ENCODE results near the gene ARHGEF28. TPM values are rescaled to one million over a fixed set of nuclear protein-coding genes. Genes with fewer than 3 reads are reported as not detected.

The ARHGEF28 gene
- total RNA-seq, 3 donors from 2014 or later (not counting 1 experiment from before 2014, with no cell fraction given): 2.3 to 7.1 (median 5.8) TPM

DNA sequence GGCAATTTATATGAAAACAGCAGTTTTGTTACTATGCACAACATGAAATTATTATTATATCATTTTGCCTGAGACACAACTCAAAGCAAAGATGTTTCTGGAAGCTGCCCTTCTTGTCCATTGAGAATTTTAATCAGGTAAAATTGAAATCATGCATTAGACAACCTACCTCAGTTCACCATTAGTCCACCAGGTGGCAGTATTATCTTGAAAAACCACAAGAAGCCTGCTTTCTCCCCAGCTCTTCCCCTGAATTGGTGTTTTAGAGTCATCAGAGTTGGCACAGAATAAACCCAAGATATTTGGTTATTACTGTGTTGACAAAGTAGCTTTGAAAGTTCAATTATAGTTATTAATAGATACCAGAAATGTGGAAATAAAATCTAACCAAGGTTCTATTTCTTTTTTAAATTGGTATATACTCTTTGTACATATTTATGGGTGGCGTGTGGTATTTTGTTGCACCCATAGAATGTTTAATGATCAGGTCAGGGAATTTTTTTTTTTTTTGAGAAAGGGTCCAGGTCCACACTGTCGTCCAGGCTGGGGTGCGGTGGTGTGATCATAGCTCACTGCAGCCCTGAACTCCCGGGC, 34.8 kb upstream of the ARHGEF28 start:
- intact Hi-C loops (cut with micrococcal nuclease): loop anchor here (1.0 kb wide), 1 partner anchor 201 kb away; no protein-coding TSS in a partner anchor
- Mint-ChIP-seq H3K36me3 (no peaks in the 10 kb centered on the region), H3K4me3 (no peak overlapping the region), H3K9me3 (no peaks in the 10 kb centered on the region), H3K27me3 (ENCODE audit: low read depth in 2 of 2) (no peaks in the 10 kb centered on the region), H3K4me1 (no peaks in the 10 kb centered on the region), H3K27ac (no peak overlapping the region)
- no peak overlapping the region for H3K27ac ChIP-seq (ENCODE audit: low read length)
- H3K27me3 ChIP-seq (ENCODE audit: control insufficient read depth, insufficient read depth, low read length): no peaks in the 10 kb centered on the region
- DNase-seq (peak in 1 of 2 donors; percentile 85), ATAC-seq (peak; percentile 73 to 91 (median 89))
- H3K4me3 ChIP-seq (ENCODE audit: low read length): no peak overlapping the region
- no peaks in the 10 kb centered on the region for H3K9me3 ChIP-seq (ENCODE audit: control insufficient read depth, insufficient read depth, low read length)
- H3K36me3 ChIP-seq (ENCODE audit: control insufficient read depth, insufficient read depth, low read length): no peaks in the 10 kb centered on the region
- TF ChIP-seq, protein P1, sequence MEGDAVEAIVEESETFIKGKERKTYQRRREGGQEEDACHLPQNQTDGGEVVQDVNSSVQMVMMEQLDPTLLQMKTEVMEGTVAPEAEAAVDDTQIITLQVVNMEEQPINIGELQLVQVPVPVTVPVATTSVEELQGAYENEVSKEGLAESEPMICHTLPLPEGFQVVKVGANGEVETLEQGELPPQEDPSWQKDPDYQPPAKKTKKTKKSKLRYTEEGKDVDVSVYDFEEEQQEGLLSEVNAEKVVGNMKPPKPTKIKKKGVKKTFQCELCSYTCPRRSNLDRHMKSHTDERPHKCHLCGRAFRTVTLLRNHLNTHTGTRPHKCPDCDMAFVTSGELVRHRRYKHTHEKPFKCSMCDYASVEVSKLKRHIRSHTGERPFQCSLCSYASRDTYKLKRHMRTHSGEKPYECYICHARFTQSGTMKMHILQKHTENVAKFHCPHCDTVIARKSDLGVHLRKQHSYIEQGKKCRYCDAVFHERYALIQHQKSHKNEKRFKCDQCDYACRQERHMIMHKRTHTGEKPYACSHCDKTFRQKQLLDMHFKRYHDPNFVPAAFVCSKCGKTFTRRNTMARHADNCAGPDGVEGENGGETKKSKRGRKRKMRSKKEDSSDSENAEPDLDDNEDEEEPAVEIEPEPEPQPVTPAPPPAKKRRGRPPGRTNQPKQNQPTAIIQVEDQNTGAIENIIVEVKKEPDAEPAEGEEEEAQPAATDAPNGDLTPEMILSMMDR (IDR thresholded peaks at IDR 0.05): peak; percentile 86
- no peaks in the 10 kb centered on the region for H3K4me1 ChIP-seq (ENCODE audit: control insufficient read depth, insufficient read depth, low read length)
- 100% methylated on average over 1 of the region's 4 CpGs for WGBS (ENCODE audit: insufficient coverage)

DNA sequence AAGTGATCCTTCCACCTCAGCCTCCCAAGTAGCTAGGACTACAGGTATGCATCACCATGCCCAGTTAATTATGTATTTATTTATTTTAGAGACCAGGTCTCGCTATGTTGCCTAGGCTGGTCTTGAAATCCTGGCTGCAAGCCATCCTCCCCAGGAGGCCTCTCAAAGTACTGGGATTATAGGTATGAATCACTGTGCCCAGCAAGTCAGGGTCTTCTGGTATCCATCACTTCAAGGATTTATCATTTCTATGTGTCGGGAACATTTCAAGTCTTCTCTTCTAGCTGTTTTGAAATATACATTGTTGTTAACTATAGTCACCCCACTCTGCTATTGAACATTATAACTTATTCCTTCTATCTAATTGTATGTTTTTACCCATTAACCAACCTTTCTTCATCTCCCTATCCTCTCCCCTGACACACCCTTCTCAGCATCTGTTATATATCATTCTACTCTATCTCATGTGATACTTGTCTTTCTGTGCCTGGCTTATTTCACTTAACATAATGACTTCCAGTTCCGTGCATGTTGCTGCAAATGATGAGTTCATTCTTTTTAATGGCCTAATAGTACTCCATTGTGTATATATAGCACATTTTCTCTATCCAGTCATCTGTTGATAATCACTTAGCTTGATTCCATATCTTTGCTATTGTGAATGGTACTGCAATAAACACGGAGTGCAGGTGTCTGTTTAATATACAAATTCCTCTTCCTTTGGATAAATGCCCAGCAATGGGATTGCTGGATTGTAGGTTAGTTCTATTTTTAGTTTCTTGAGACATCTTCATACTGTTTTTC, 34.1 kb upstream of the ARHGEF28 start:
- Histone ChIP-seq H3K27ac (ENCODE audit: low read length) (no peak overlapping the region), H3K27me3 (ENCODE audit: control insufficient read depth, insufficient read depth, low read length) (no peaks in the 10 kb centered on the region), H3K36me3 (ENCODE audit: control insufficient read depth, insufficient read depth, low read length) (no peaks in the 10 kb centered on the region), H3K9me3 (ENCODE audit: control insufficient read depth, insufficient read depth, low read length) (no peaks in the 10 kb centered on the region), H3K4me3 (ENCODE audit: low read length) (no peak overlapping the region), H3K4me1 (ENCODE audit: control insufficient read depth, insufficient read depth, low read length) (no peaks in the 10 kb centered on the region)
- Mint-ChIP-seq H3K27me3 (ENCODE audit: low read depth in 2 of 2) (no peaks in the 10 kb centered on the region), H3K4me3 (no peak overlapping the region), H3K9me3 (no peaks in the 10 kb centered on the region), H3K4me1 (no peaks in the 10 kb centered on the region), H3K36me3 (no peaks in the 10 kb centered on the region), H3K27ac (no peak overlapping the region)
- ATAC-seq (no peak), DNase-seq (no peak)
- 29% methylated on average over 1 of the region's 4 CpGs for WGBS (ENCODE audit: insufficient coverage)
- TF ChIP-seq, protein P1 (IDR thresholded peaks at IDR 0.05): no peak
- intact Hi-C loops (cut with micrococcal nuclease): loop anchor here (1.0 kb wide), 1 partner anchor 200 kb away; no protein-coding TSS in a partner anchor

DNA sequence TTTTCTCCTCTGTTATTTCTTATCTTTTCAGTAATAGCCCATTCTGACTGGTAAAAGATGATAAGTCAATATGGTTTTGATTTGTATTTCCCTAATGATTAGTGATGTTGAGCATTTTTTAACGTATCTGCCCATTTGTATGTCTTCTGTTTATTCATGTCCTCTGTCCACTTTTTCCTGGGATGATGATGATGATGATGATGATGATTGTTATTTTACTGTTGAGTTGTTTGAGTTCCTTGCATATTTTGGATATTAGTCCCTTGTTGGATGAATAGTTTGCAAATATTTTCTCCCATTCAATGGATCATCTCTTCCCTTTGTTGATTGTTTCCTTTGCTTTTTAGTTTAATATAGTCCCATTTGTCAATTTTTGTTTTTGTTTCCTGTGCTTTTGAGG, 33.4 kb upstream of the ARHGEF28 start:
- H3K4me1 ChIP-seq (ENCODE audit: control insufficient read depth, insufficient read depth, low read length): no peaks in the 10 kb centered on the region
- H3K4me3 ChIP-seq (ENCODE audit: low read length): no peak overlapping the region
- no peaks in the 10 kb centered on the region for H3K36me3 ChIP-seq (ENCODE audit: control insufficient read depth, insufficient read depth, low read length)
- H3K27ac Mint-ChIP-seq: no peak overlapping the region
- intact Hi-C loops (cut with micrococcal nuclease): no loop called here
- no peak overlapping the region for H3K27ac ChIP-seq (ENCODE audit: low read length)
- DNase-seq: no peak
- H3K27me3 ChIP-seq (ENCODE audit: control insufficient read depth, insufficient read depth, low read length): no peaks in the 10 kb centered on the region
- 89% methylated on average over 1 of the region's 1 CpG for WGBS (ENCODE audit: insufficient coverage)
- H3K9me3 Mint-ChIP-seq: no peaks in the 10 kb centered on the region
- no peaks in the 10 kb centered on the region for H3K36me3 Mint-ChIP-seq
- no peaks in the 10 kb centered on the region for H3K9me3 ChIP-seq (ENCODE audit: control insufficient read depth, insufficient read depth, low read length)
- H3K27me3 Mint-ChIP-seq (ENCODE audit: low read depth in 2 of 2): no peaks in the 10 kb centered on the region
- no peak for ATAC-seq
- no peaks in the 10 kb centered on the region for H3K4me1 Mint-ChIP-seq
- H3K4me3 Mint-ChIP-seq: no peak overlapping the region
- TF ChIP-seq, protein P1 (IDR thresholded peaks at IDR 0.05): no peak
